DOHH2 (cell line): ENCODE results near the gene VAC14.

Experiments
- H3F3A ChIP-seq: fragments of 200-600 bp; sonication (generic), shearing (Covaris generic); 2 replicates; pipeline ENCODE4 v1.6.0; 2016; ENCODE audit warnings: antibody characterized with exemption, mild to moderate bottlenecking; ENCODE audit not compliant: control insufficient read depth, insufficient read depth
- H3K27ac ChIP-seq: fragments of 200-600 bp; sonication (generic); 2 replicates; pipeline ENCODE4 v1.5.1; 2014; ENCODE audit warnings: low read depth, mild to moderate bottlenecking, low read length, moderate library complexity
- H3K27me3 ChIP-seq: fragments of 200-600 bp; sonication (generic); 2 replicates; pipeline ENCODE4 v1.6.1; 2014; ENCODE audit warnings: mild to moderate bottlenecking, low read length, mixed read lengths; ENCODE audit not compliant: control insufficient read depth
- H3K36me3 ChIP-seq: fragments of 200-600 bp; sonication (generic); 2 replicates; pipeline ENCODE4 v1.6.1; 2014; ENCODE audit warnings: mild to moderate bottlenecking, low read length, moderate library complexity, mixed read lengths; ENCODE audit not compliant: control insufficient read depth
- H3K4me1 ChIP-seq: fragments of 200-600 bp; sonication (generic); 2 replicates; pipeline ENCODE4 v1.6.1; 2014; ENCODE audit warnings: mild to moderate bottlenecking, low read length, mixed read lengths; ENCODE audit not compliant: control insufficient read depth
- H3K4me2 ChIP-seq: fragments of 200-600 bp; sonication (generic); 2 replicates; pipeline ENCODE4 v1.6.0; 2014; ENCODE audit warnings: mild to moderate bottlenecking, low read length, moderate library complexity
- H3K4me3 ChIP-seq: fragments of 200-600 bp; sonication (generic); 2 replicates; pipeline ENCODE4 v1.5.1; 2014; ENCODE audit warnings: mild to moderate bottlenecking, low read length, mixed read lengths
- H3K79me2 ChIP-seq: fragments of 200-600 bp; sonication (generic); 2 replicates; pipeline ENCODE4 v1.6.1; 2014; ENCODE audit warnings: mild to moderate bottlenecking, low read length, mixed read lengths; ENCODE audit not compliant: control insufficient read depth
- H3K9me2 ChIP-seq: fragments of 200-600 bp; sonication (generic); replicated peaks from 2 replicates; pipeline ENCODE4 v1.6.1; 2014; ENCODE audit warnings: mild to moderate bottlenecking, low read length, mixed read lengths; ENCODE audit not compliant: control insufficient read depth
- H3K9me3 ChIP-seq: fragments of 200-600 bp; sonication (generic); 2 replicates; pipeline ENCODE4 v1.6.1; 2014; ENCODE audit warnings: antibody characterized with exemption, low read length, mixed read lengths; ENCODE audit not compliant: control insufficient read depth, insufficient read depth
- H4K20me1 ChIP-seq: fragments of 200-600 bp; sonication (generic); 2 replicates; pipeline ENCODE4 v1.6.0; 2014; ENCODE audit warnings: low read depth, mild to moderate bottlenecking, antibody characterized with exemption, low read length, moderate library complexity; ENCODE audit not compliant: control insufficient read depth, insufficient read depth
- CTCF ChIP-seq: fragments of 200-600 bp; sonication (generic); IDR thresholded peaks from one replicate; pipeline ENCODE4 v1.5.1; 2014; ENCODE audit warnings: antibody characterized with exemption, mild to moderate bottlenecking, low read depth, low read length; ENCODE audit not compliant: poor library complexity, severe bottlenecking
- EZH2phosphoT487 ChIP-seq: fragments of 200-600 bp; sonication (generic); IDR thresholded peaks from 2 replicates; pipeline ENCODE4 v1.6.1; 2017; ENCODE audit warnings: borderline replicate concordance, mild to moderate bottlenecking, antibody characterized with exemption, low read length, moderate library complexity, mixed read lengths

Gene VAC14

GRCh38 chr16:70739389-70739788, 61.6 kb downstream of the VAC14 start:
- Histone ChIP-seq H3K4me2 (no peak overlapping the region), H3K9me3 (no peaks in the 10 kb centered on the region; the same call in 1 of the 2 replicates), H3K27ac (no peak overlapping the region), H3K27me3 (no peaks in the 10 kb centered on the region), H3F3A (no peaks in the 10 kb centered on the region), H3K4me1 (peaks cover 19% of the 10 kb centered on the region), H4K20me1 (no peaks in the 10 kb centered on the region), H3K36me3 (peaks cover 21% of the 10 kb centered on the region), H3K9me2 (no peaks in the 10 kb centered on the region), H3K4me3 (no peak overlapping the region), H3K79me2 (no peaks in the 10 kb centered on the region)
- no peak for TF ChIP-seq CTCF
- no peak for TF ChIP-seq EZH2phosphoT487

- Histone ChIP-seq H4K20me1 (no peaks in the 10 kb centered on the region), H3K27ac (peak overlapping the region; percentile 37; the same call in 1 of the 2 replicates), H3K4me2 (peak overlapping the region; percentile 46), H3K9me2 (no peaks in the 10 kb centered on the region), H3K9me3 (no peaks in the 10 kb centered on the region), H3K79me2 (no peaks in the 10 kb centered on the region), H3K27me3 (no peaks in the 10 kb centered on the region), H3K4me1 (peaks cover 19% of the 10 kb centered on the region), H3F3A (no peaks in the 10 kb centered on the region), H3K36me3 (peaks cover 10% of the 10 kb centered on the region), H3K4me3 (peak overlapping the region; percentile 14; the same call in 1 of the 2 replicates)
- TF ChIP-seq EZH2phosphoT487 (no peak), CTCF (peak; percentile 49)
Observed at GRCh38 chr16:70738083-70738977, 62.6 kb downstream of the VAC14 start.

- Histone ChIP-seq H3K27ac (peak overlapping the region; percentile 37), H3K9me3 (no peaks in the 10 kb centered on the region), H3K27me3 (no peaks in the 10 kb centered on the region), H3F3A (no peaks in the 10 kb centered on the region), H3K4me3 (peak overlapping the region; percentile 14; the same call in 1 of the 2 replicates), H3K9me2 (no peaks in the 10 kb centered on the region), H3K36me3 (peaks cover 4% of the 10 kb centered on the region; the same call in 1 of the 2 replicates), H3K4me2 (peak overlapping the region; percentile 46), H3K79me2 (no peaks in the 10 kb centered on the region), H4K20me1 (no peaks in the 10 kb centered on the region), H3K4me1 (peaks cover 19% of the 10 kb centered on the region)
- no peak for TF ChIP-seq EZH2phosphoT487
- no peak for TF ChIP-seq CTCF
Observed at GRCh38 chr16:70737377-70738082, 63.4 kb downstream of the VAC14 start.
